OCI-LY7 (cell line): ENCODE data around the gene MAP3K1. TPM values are rescaled to one million over a fixed set of nuclear protein-coding genes. Genes with fewer than 3 reads are reported as not detected.

Source experiments
- BruUV-seq: library from RNA; stranded (reverse); fragments of 400-500 nt; replicated peaks from 2 replicates; lab custom pipeline; 2021; lab: Mats Ljungman, UMichigan
- CTCF ChIA-PET: fragments of 300-600 bp; sonication (Branson Sonifier 250); formaldehyde crosslinking; loops from one replicate; lab custom pipeline; 2022; ENCODE audit warnings: antibody characterized with exemption; ENCODE audit not compliant: unreplicated experiment; lab: Charles Lee
- POLR2A ChIA-PET: fragments of 300-600 bp; sonication (Branson Sonifier 250); formaldehyde crosslinking; loops from one replicate; lab custom pipeline; 2022; ENCODE audit warnings: antibody characterized with exemption; lab: Charles Lee
- DNase-seq: peaks from one replicate; pipeline ENCODE4 v3.0.0-alpha.2; 2015; ENCODE audit warnings: low spot score
- H2AFZ ChIP-seq: fragments of 200-600 bp; sonication (generic), shearing (Covaris generic); 2 replicates; pipeline ENCODE4 v1.6.1; 2014; ENCODE audit warnings: mild to moderate bottlenecking, antibody characterized with exemption, low read length, moderate library complexity
- H3K27ac ChIP-seq: fragments of 200-600 bp; sonication (generic); 2 replicates; pipeline ENCODE4 v1.5.1; 2014; ENCODE audit warnings: mixed run types, low read depth, mild to moderate bottlenecking, moderate library complexity, low read length, inconsistent platforms; ENCODE audit not compliant: poor library complexity, severe bottlenecking
- H3K36me3 ChIP-seq: fragments of 200-600 bp; sonication (generic); 2 replicates; pipeline ENCODE4 v1.6.1; 2014; ENCODE audit warnings: mild to moderate bottlenecking, antibody characterized with exemption, low read length, moderate library complexity, mixed read lengths; ENCODE audit not compliant: insufficient read depth
- H3K4me1 ChIP-seq: fragments of 200-600 bp; sonication (generic); 2 replicates; pipeline ENCODE4 v1.5.1; 2014; ENCODE audit warnings: mild to moderate bottlenecking, low read length; ENCODE audit not compliant: insufficient read depth, poor library complexity, severe bottlenecking
- H3K4me2 ChIP-seq: fragments of 200-600 bp; sonication (generic); 2 replicates; pipeline ENCODE4 v1.6.1; 2014; ENCODE audit warnings: mild to moderate bottlenecking, low read length
- H3K4me3 ChIP-seq: fragments of 200-600 bp; sonication (generic); 2 replicates; pipeline ENCODE4 v1.5.1; 2014; ENCODE audit warnings: mild to moderate bottlenecking, low read depth, low read length; ENCODE audit not compliant: poor library complexity, severe bottlenecking
- H3K79me2 ChIP-seq: fragments of 200-600 bp; sonication (generic); 2 replicates; pipeline ENCODE4 v1.6.1; 2016; ENCODE audit warnings: low read depth, mild to moderate bottlenecking, low read length, moderate library complexity, mixed read lengths; ENCODE audit not compliant: insufficient read depth
- H3K9me2 ChIP-seq: fragments of 200-600 bp; sonication (generic); 2 replicates; pipeline ENCODE4 v1.6.1; 2016; ENCODE audit warnings: mild to moderate bottlenecking, low read length, mixed read lengths; ENCODE audit not compliant: insufficient read depth
- H3K9me3 ChIP-seq: fragments of 200-600 bp; sonication (generic); 2 replicates; pipeline ENCODE4 v1.6.1; 2014; ENCODE audit warnings: mild to moderate bottlenecking, mixed run types, low read length, mixed read lengths
- H4K20me1 ChIP-seq: fragments of 200-600 bp; sonication (generic); 2 replicates; pipeline ENCODE4 v1.6.1; 2014; ENCODE audit warnings: mild to moderate bottlenecking, antibody characterized with exemption, low read length, moderate library complexity, mixed read lengths; ENCODE audit not compliant: insufficient read depth
- CTCF ChIP-seq: fragments of 200-600 bp; sonication (generic); conservative IDR thresholded peaks from 2 replicates; pipeline ENCODE4 v1.5.1; 2014; ENCODE audit warnings: mild to moderate bottlenecking, antibody characterized with exemption, low read length, moderate library complexity, mixed read lengths
- EZH2phosphoT487 ChIP-seq: fragments of 200-600 bp; sonication (generic); IDR thresholded peaks from 2 replicates; pipeline ENCODE4 v1.6.1; 2018; ENCODE audit warnings: low read depth, borderline replicate concordance, mild to moderate bottlenecking, mixed run types, antibody characterized with exemption, low read length, moderate library complexity, mixed read lengths
- intact Hi-C: fragments of 100-400 bp; cut with micrococcal nuclease; formaldehyde crosslinking; loops from one replicate; pipeline ENCODE4 v1.10.0; 2022; ENCODE audit not compliant: unreplicated experiment
- total RNA-seq, 2 experiments: library from RNA; depleted of rRNA in 1 of 2; stranded (reverse); fragments of >200 nt in 1 of 2; shearing (Covaris generic) in 1 of 2; gene quantifications; 2 replicates each; pipeline ENCODE4 v1.2.3, GENCODE V29; 2014 to 2022

The MAP3K1 gene
- total RNA-seq, 2 experiments from 2014 or later, result 29.4 to 29.9 TPM

- TF ChIP-seq CTCF (no peak), EZH2phosphoT487 (no peak)
- no peak overlapping the region for H3K27ac ChIP-seq
- H3K9me2 ChIP-seq, result no peaks in the 10 kb centered on the region
- no TSS peak for BruUV-seq
- DNase-seq, result no peak
- H3K4me2 ChIP-seq, result no peak overlapping the region
- intact Hi-C loops, result no loop called here
- no peaks in the 10 kb centered on the region for H3K4me1 ChIP-seq
- H3K4me3 ChIP-seq, result no peak overlapping the region
- no peak overlapping the region for H2AFZ ChIP-seq
- H3K79me2 ChIP-seq, result no peaks in the 10 kb centered on the region
- no peaks in the 10 kb centered on the region for H4K20me1 ChIP-seq
- CTCF ChIA-PET, result no interaction called here
- peaks cover 100% of the 10 kb centered on the region for H3K36me3 ChIP-seq
- POLR2A ChIA-PET, result interaction anchor here (0.7 to 0.8 kb wide), 2 partner anchors 16 to 555 kb away, joined by 3 read pairs; no protein-coding TSS in a partner anchor
- no peaks in the 10 kb centered on the region for H3K9me3 ChIP-seq
Observed at GRCh38 chr5:56881571-56881970, 66.2 kb downstream of the MAP3K1 start.

GRCh38 chr5:56893251-56893951, 78.1 kb downstream of the MAP3K1 start:
- BruUV-seq, result no TSS peak
- POLR2A ChIA-PET, result interaction anchor here (0.6 to 0.7 kb wide), 2 partner anchors 124 to 156 kb away, joined by 3 read pairs; no protein-coding TSS in a partner anchor

More at GRCh38 chr5:56893251-56893951, 78.1 kb downstream of the MAP3K1 start:
- CTCF ChIA-PET, result no interaction called here
- no peaks in the 10 kb centered on the region for H3K4me1 ChIP-seq
- H4K20me1 ChIP-seq, result no peaks in the 10 kb centered on the region
- TF ChIP-seq EZH2phosphoT487 (no peak), CTCF (no peak)
- intact Hi-C loops, result no loop called here
- H3K9me3 ChIP-seq, result 0 out of 2 replicates have a peak, but pooled peaks cover 5% of the 10 kb centered on the region
- H3K36me3 ChIP-seq, result peaks cover 70% of the 10 kb centered on the region
- no peaks in the 10 kb centered on the region for H3K79me2 ChIP-seq
- no peak overlapping the region for H3K4me3 ChIP-seq
- no peaks in the 10 kb centered on the region for H3K9me2 ChIP-seq
- H3K27ac ChIP-seq, result no peak overlapping the region
- no peak overlapping the region for H2AFZ ChIP-seq
- no peak overlapping the region for H3K4me2 ChIP-seq
- DNase-seq, result no peak
